ENCODE data around the gene LIMS1.

DNA sequence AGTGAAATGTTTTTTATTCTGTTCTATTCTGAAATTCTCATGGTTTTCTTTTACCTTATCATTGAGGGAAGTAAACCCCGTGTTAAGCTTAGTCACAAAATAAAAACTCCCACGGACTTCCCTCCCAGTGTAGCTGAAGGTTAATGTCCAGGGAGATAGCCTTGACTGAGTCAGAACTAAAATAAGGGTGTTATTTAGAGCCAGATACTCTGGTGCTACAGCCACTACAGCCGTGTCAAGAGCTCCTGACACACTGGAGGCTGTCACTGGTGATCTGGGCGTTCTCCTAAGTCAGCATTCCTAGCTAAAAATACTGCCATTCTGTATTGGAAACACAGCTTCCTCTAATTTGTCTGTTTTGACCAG is 103.0 kb downstream of the LIMS1 start:
- TF ChIP-seq, protein P1, sequence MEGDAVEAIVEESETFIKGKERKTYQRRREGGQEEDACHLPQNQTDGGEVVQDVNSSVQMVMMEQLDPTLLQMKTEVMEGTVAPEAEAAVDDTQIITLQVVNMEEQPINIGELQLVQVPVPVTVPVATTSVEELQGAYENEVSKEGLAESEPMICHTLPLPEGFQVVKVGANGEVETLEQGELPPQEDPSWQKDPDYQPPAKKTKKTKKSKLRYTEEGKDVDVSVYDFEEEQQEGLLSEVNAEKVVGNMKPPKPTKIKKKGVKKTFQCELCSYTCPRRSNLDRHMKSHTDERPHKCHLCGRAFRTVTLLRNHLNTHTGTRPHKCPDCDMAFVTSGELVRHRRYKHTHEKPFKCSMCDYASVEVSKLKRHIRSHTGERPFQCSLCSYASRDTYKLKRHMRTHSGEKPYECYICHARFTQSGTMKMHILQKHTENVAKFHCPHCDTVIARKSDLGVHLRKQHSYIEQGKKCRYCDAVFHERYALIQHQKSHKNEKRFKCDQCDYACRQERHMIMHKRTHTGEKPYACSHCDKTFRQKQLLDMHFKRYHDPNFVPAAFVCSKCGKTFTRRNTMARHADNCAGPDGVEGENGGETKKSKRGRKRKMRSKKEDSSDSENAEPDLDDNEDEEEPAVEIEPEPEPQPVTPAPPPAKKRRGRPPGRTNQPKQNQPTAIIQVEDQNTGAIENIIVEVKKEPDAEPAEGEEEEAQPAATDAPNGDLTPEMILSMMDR (optimal IDR thresholded peaks at IDR 0.05 in 1 of 3, IDR thresholded peaks at IDR 0.05 in 1 of 3, conservative IDR thresholded peaks at IDR 0.05 in 1 of 3; ENCODE audit: extremely low read depth in 1 of 3, insufficient read depth in 2 of 3, low read length in 3 of 3) = no peak
- TF ChIP-seq EZH2 (IDR thresholded peaks at IDR 0.05; ENCODE audit: low read length) = no peak
